ENCODE data around the gene CBLN1.
"Not testable (repeated sequence)": the region's sequence is repeated elsewhere in the genome, so short reads cannot be mapped to it uniquely, and the experiment has no call there.

CBLN1 gene

DNA sequence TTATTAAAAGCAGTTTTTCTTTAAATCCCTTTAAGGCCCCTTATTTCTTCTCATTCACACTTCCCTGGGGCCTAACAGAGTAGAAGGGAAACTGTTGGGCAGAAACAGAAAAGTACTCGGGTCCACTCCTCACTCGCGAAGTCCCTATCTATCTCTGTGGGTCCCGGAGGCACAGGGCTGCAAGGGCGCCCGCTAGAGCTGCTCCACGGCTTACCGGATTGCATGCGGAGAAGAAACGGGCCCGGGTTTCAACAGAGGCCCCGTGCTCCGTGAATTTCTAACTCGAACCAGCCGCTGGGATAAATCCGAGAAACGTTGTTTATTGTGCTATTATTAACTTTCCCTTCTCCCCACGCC is 4.3 kb downstream of the CBLN1 start:
- no peak for DNase-seq

DNA sequence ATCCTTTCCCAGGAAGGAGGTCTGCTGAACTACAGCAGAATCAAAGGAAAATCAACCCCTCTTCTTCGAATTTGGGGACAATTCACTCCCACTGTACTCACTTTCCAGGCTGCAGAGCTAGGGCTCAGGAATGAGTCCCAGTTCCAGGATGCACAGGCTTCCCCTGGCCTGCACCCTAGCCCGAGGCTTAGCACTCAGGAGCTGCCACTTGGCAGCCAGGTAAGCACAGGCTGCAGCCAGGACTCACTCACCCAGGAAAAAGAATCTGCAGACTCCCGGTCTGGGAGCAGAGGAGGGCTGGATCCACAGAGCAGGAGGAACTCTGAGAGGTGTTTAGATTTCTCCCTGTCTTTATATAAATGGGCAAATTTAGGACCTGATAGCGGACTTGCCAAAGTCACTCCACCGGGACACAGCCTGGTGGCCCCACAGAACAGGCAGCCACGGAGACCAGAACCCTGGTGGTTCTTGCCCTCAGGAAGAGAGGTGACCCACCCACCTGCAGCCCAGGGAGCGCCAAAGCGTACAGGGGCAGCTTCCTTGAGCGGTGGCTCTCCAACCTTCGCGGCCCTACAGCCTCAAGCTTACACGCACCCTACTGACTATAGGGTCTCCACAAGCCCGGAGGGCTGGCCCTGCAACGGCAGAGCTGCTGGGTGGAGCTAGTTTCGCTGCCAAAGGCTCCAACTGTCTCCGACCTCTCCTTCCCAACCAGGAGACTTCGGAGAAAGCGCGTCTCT is 4.8 kb downstream of the CBLN1 start:
- DNase-seq = no peak

DNA sequence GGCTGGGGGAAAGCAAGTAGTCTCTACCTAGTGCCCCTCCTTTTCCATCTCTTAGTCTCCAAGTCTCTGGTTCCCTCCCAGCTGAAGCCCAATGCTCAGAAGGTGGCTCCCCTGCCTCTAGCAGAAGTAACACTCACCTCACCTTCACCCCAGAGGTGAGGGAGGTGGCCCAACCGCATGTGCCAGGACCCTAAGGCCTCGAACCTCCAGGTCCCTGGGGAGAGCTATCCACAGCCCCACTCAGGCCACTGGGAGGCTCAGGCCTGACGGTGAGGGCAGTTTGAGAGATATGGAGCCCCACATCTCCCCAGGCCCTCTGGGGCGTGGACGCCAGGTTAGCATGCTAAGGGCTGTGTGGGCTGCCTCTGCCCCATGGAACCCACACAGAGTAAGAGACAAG is 5.8 kb downstream of the CBLN1 start:
- no peak for DNase-seq

DNA sequence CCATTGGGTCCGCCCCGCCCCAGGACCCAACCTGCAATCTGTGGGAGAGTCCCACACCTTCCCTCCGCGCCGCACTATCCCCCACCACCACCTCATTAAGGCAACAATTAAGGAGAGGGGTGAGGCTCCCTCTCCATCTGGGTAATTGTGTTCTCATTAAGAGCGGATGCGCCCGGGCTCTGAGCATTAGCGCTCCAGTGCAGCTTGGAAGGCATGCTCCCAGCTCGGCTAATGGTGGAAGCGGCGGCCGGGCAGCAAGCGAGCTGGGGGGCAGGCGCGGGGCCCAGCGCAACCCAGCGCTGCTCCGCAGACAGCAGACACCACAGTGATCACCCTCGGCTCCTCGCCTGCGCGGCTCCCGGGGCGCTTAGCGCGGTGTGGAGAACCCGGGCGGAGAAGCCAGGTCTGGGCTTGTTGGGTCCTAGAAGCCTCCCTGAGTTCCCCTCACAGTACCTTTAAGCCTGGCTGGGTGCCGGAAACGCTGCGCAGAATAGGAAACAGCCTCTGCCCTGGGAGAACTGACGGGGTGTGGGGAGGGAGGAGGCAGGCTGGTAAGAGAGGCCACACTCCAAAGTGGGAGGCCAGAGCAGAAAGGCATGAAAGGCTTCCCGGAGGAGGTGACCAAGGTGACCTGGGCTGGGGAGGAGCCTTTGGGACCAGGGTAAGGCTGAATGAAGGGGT is 6.4 kb downstream of the CBLN1 start:
- no peak for DNase-seq

DNA sequence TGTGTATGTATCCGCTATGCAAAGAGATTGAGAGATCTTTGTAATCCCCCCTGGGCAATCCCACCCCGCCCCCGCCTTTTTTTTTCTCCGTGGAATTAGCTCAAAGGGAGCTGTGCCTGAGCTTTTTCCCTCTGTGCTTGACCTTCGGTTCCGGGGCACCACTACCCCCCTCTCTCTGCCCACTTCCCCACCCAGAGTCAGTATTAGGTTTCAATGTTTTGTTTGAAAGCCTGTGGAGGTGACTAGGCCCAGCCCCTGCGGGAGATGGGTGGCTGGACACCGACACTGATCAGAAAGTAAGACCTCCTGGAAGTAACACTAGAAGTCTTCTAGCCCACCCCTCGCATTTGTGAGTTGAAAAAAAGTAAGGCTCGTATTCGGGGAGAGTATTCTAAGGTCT is 7.0 kb downstream of the CBLN1 start:
- no peak for DNase-seq

DNA sequence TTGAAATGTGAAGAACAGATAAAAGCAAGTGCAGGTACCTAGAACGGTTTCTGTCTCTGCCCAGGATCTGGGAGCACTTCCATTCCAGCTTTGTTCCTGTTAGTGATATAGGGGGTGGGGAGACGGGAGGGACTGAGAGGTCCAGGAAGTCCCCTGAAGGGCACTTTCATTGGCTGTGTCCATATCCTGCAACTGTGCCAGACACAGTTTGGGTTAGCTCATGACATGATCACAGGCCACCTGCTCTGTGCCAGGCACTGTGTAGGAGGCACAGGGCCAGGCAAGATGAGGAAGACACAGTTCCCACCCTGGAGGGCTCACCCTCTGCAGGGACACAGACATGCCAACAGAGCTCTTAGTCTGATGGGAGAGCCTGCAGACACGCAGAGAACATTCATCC is 7.9 kb downstream of the CBLN1 start:
- DNase-seq = no peak

DNA sequence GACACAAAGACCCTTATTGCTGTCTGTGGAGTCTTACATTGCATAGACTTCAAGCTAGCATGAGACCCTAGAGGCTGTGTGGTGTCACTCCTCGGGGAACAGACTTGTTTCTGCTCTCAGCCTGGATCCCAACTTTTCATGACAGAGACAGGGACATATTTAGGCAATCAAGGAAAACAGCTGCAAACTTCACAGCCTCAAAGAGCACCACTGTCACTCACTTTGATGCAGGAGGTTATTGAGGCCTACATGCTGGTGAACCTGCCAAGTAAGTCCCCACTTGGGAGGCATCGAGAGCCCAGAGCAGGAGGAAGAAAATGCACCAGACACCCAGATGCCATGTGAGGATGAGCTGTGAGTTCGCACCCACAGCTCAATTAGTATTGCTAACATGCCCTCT is 10.3 kb downstream of the CBLN1 start:
- no peak for DNase-seq

DNA sequence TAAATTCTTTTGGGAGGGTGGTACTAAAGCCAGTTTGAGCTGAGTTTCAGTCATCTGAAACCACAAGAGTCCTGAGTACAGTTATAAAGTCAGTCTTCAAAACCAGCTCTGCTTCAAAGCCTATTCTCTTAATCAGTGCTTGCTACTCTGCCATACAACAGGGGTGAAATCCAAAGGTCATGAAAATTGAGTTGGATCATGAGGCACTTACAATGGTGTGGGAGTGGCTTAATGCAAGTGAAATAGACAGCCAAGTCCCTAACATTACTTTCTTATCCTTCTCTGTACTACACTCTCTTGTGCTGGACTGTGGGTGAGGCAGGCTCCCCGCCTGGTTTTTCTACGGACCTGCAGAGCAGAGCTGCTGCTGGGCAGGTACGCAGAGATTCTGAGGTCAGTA is 12.4 kb downstream of the CBLN1 start:
- no peak for DNase-seq

DNA sequence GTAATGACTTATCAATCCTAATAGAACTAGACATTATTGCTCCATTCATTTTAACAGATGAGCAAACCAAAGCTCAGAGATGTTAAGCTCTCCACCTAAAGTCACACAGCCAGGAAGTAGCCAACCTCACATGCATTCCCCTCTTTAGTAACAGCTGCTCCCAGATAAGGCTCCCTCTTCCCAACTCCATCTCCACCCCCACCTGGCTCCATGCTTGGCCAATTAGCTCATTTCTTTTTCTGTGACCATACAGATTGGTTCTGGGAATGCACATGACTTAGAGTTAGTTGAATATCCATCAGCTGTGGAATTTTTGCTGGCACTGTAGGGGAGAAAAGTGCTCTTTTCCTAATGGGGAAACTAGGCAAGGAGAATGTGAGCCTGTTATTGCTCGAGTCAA is 13.0 kb downstream of the CBLN1 start:
- DNase-seq = no peak

DNA sequence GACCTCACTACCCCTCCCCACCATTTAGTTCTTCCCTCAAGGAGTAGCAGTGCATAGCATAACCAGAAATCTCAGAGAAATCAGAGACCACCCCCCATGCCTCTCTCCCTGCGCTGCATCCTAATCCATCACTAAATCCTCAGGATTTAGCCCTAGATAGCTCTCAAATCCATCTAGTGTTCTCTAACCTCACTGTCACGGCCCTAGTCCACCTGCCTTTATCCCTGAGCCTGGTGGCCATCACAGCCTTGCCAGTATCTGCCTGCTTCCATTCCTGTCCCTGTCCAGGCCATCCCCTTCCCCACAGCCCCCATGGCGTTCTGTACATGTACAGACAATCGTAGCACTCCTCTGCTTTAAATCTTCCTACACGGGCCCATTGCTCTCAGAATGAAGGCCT is 19.1 kb downstream of the CBLN1 start:
- no peak for DNase-seq

DNA sequence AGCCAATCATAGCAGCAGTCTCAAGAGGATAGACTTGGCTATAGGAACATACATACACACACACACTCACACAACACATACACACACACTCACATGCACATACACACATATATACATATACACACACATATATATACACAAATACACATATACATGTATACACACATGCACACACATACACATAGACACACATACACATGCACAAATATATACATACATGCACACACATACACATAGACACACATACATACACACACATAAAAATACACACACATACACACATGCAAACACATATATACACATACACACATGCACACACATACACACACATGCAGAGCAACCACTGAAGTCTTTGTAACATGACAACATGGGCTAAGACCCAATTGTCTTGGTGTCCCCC is 19.7 kb downstream of the CBLN1 start:
- DNase-seq = no peak

DNA sequence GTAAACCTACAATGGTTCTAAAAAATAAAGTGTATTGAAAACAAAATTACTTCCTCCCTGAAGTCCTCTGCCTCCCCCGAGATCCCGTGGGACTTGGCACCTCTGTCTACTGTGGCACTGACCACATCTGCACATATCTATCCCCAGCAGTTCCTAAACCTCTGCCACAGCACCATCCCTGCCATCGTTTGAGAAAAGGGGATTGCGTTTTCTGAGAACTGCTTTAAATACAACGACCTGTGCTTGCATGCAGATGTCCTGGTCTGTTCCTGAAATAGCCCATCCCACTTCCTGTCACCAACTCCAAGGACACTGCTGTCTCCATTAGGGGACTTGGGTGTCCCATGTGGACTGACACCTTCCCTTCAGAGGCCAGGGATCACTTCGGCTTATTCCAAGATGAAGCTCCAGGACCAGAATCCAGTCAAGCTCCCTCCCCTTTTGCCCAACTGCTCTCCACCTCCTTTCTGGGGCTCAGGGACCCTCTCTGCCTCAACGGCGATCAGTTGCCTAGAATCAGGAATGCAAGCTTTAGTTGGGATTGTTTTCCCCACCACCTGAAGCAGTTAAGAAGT is 20.6 kb downstream of the CBLN1 start:
- no peak for DNase-seq

DNA sequence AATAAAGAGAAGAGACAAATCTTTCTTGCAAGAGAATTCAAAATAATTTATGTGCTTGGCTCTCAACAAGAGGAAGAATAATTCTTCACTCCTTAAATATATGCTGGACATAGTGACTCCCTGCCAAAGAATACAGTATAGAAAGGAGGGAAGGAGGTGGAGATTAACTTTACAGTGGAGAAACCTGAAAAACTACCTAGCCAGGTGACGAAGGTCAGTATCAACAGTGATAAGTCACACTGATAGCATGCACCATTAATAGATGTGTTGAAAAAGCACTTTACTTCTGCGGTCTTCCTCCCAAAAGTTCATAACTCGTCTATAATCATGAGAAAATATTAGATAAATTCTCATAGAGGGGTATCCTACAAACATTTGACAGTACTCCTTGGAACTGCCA is 21.4 kb downstream of the CBLN1 start:
- DNase-seq = no peak

DNA sequence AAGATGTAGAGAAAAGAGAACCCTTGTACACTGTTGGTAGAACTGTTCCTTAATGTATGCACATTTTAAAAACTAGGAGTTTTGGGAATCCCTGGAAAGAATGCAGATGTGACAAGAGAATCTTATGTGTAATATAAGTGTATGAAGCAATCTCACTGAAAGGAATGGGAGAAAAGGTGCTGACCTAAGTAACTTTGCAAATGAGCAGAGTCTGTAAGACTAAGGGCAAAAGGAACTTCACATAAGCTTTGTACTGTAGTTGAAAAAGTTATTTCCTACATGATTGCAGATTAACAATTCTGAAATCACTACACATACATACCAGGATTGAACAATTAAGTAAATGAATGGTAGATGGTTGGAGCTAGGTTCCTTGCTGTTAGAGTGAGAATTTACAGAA is 22.3 kb downstream of the CBLN1 start:
- no peak for DNase-seq

DNA sequence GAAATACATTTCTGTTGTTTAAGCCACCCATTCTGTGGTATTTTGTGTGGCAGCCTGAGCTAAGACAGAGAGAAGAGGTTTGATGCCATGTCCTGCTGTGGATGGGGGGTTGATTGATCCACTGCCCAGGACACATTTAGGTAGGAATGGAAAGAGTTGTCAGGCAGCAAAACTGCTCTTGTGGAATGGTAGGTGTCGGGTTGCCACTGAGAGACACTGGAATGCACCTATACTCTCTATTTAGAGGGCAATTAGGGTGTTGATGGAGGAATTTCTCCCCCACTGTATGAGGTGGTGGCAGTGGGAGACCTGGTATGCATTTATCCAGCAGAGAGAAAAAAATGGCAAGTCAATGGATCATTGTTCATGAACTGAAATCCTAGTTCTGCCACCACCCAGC is 30.9 kb downstream of the CBLN1 start:
- no peak for DNase-seq

DNA sequence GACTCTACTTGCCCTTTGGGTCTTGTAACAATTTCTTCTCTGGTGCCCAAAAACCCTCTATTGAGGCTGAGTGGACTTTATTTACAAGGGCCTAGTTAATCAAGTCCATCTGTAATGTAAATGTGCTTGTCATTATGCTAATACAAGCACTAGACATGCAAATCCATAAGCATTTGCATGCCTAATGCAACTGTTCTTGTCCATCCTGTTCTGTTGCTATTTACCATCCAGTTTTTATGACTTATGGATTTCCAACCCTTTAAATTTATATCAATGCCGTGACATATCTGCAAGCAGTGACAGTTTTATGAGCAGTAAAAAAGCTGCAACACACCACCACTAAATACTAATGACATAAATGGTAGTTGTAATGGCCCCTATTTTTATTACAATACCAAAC is 33.4 kb downstream of the CBLN1 start:
- DNase-seq = no peak

DNA sequence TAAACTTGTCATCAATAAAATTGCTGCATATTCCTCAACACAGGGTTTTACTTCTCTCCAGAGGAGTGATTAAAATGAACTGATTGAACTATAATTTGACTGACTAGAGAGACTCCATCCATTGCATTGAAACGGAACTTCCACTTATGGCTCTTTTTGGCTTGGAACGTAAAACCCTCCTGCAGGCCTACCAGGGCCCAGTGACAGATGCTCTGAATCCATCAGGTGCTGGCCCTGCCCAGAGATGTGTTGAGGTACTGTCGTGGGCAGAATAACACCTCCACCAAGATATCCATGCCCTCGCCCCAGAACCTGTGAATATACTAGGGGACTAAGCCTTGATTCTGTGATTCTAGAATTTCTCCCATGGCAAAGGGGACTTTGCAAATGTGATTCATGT is 45.4 kb downstream of the CBLN1 start:
- no peak for DNase-seq

DNA sequence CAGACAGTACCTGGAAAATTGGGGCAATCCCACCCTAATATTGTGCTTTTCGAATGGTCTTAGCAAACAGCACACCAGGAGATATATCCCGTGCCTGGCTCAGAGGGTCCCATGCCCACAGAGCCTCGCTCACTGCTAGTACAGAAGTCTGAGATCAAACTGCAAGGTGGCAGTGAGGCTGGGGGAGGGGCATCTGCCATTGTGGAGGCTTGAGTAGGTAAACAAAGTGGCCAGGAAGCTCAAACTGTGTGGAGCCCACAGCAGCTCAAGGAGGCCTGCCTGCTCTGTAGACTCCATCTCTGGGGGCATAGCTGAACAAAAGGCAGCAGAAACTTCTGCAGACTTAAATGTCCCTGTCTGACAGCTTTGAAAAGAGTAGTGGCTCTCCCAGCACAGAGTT is 53.3 kb downstream of the CBLN1 start:
- DNase-seq = not testable (repeated sequence)
